SU-DHL-6 (cell line): Measurements from ENCODE around the gene FLII.

Experiments
- CTCF ChIP-seq: fragments of 200-600 bp; sonication (generic); IDR thresholded peaks from one replicate; pipeline ENCODE4 v1.5.1; 2017; ENCODE audit warnings: antibody characterized with exemption, mild to moderate bottlenecking, low read length, moderate library complexity; ENCODE audit not compliant: insufficient read depth, poor library complexity, severe bottlenecking
- EZH2phosphoT487 ChIP-seq: fragments of 200-600 bp; sonication (generic), shearing (Covaris generic); conservative IDR thresholded peaks from 2 replicates; pipeline ENCODE4 v1.6.1; 2018; ENCODE audit warnings: mild to moderate bottlenecking, antibody characterized with exemption, low read length, moderate library complexity, mixed read lengths

DNA sequence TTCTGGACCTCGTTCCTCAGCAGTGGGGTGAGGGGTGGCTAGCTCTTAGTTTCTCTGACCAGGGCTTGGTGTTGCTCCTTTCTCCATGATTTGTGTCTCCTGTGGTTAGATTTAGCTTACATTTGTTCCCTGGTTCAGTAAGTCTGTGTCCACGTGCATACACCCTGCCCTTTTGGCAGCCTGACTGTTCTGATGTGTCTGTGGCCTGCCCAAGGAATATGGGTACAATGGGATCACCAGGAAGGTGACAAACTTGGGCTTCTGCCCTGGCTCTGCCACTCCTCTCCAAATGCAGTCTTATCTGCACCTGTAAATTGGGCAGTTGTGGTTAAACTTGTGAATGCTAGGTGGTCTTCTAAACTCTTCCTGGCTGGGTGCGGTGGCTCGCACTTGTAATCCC lies 57.4 kb downstream of the FLII start:
- TF ChIP-seq CTCF (no peak), EZH2phosphoT487 (no peak)
